ENCODE results near the gene RILPL1.
"Not testable (repeated sequence)": the region's sequence is repeated elsewhere in the genome, so short reads cannot be mapped to it uniquely, and the experiment has no call there.

The RILPL1 gene

DNA sequence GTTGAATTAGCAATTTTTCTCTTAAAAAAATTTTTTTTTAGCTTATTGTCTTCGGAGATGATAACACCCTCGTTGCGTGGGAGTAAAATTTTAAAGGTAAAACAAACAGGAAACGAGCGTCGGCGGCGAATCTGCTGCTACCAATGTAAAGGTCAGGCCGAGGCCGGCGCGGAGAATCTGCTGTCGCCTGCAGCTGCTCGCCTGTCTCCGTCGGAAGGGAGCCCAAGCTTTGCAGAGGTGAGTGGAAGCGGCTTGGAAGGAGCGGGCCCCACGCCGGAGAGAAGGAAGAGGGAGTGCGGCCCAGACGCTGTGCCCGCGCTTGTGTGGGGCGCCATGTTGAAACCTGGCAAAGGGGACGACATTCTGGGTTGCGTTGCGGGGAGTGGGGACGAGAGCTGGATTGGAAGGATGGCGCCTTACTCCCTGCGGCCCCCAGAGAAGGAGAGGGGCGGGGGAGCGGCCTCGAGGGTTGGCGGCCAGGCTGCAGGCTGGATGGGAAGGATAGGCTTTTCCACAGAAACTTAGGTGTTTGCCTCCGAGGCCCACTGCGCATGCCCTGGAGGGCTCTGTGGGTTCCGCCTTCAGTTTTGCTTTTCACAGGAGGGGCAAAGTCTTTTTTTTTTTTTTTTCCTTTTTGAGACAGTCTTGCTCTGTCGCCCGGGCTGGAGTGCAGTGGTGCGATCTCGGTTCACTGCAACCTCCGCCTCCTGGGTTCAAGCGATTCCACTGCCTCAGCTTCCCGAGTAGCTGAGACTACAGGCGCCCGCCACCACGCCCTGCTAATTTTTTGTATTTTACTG, 75.3 kb downstream of the RILPL1 start, which contains the start of gene SNRNP35:
SNRNP35 (plus strand) TSS at position 160 of the 800 bp plus-strand sequence. CDS start 7,402 bp downstream, outside the sequence.
- DNase-seq: peak; percentile 52

DNA sequence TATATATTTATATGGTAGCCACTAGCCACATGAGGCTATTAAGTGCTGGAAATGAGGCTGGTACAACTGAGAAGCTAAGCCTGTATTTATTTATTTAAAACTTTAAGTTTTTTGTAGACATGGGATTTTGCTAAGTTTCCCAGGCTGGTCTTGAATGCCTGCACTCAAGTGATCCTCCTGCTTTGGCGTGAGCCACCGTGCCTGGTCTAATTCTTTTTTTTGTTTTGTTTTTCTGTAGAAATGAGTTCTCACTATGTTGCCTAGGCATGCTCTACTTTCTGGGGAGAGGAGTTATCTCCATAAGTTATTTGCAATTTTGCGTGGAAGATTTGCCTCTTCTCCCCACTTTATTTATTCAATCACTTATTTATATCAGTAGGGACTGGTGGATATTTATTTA, 80.4 kb downstream of the RILPL1 start:
- DNase-seq: no peak

DNA sequence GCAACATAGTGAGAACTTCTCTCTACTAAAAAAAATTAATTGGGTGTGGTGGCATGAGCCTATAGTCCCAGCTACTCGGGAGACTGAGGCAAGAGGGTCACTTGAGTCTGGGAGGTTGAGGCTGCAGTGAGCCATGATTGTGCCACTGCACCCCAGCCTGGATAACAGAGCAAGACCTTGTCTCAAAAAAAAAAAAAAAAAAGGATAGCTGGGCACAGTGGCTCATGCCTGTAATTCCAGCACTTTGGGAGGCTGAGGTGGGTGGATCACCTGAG, 81.3 kb downstream of the RILPL1 start:
- not testable (repeated sequence) for DNase-seq

DNA sequence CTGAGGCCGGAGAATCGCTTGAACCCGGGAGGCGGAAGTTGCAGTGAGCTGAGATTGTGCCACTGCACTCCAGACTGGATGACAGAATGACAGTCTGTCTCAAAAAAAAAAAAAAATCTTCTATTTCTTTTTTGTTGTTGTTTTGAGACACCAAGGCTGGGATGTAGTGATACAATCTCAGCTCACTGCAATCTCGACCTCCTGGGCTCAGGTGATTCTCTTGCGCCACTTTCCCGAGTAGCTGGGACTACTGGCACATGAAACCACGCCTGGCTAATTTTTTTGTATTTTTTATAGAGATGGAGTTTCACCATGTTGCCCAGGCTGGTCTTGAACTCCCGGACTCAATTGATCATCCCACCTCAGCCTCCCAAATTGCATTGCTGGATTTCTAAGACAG, 82.9 kb downstream of the RILPL1 start:
- DNase-seq: no peak

DNA sequence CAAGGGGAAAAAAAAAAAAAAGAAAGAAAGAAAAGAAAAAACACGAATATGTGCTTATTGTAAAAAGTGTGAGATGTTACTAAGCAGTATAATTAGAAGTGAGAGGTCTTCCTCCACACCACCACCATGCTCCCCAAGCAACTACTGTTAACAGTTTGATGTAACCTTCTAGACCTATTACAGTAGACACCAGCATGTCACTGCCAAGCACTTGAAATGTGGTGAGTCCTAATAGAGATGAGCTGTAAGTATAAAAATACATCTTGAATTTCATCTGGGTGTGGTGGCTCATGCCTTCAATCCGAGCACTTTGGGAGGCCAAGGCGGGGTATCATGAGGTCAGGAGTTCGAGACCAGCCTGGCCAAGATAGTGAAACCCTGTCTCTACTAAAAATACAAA, 83.7 kb downstream of the RILPL1 start:
- no peak for DNase-seq

DNA sequence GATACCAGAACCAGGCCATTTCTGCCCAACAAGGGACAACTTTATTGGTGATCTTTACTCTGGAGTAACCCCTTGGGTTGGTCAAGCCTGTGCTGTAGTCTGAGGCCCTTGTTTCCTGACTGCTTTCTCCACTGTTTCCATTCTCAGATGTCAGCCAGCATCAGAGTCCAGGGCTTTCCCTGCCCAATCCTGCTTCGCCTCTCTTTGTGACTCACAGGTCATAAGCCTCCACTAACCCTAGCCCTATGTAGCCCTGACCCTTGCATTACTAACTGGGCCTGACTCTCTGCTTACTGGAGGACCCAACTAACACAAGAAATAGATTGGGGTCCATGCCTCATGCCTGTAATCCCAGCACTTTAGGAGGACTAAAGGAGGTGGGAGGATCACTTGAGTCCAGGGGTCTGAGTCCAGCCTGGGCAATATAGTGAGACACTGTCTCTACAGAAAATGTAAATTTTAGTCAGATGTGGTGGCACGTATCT, 84.2 kb downstream of the RILPL1 start:
- DNase-seq: no peak

DNA sequence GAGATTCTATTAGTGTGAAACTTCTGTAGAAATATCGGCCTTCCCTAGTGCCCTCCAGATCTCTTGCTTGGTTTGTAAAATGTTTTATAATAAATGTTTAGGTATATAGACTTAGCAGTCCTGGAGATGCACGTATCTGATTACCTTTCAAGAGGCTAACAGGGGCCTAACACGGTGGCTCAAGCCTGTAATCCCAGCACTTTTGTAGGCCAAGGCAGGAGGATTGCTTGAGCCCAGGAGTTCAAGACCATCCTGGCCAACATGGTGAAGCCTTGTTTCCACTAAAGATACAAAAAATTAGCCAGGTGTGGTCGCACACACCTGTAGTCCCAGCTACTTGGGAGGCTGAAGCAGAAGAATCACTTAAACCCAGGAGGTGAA, 87.2 kb downstream of the RILPL1 start:
- DNase-seq: no peak

DNA sequence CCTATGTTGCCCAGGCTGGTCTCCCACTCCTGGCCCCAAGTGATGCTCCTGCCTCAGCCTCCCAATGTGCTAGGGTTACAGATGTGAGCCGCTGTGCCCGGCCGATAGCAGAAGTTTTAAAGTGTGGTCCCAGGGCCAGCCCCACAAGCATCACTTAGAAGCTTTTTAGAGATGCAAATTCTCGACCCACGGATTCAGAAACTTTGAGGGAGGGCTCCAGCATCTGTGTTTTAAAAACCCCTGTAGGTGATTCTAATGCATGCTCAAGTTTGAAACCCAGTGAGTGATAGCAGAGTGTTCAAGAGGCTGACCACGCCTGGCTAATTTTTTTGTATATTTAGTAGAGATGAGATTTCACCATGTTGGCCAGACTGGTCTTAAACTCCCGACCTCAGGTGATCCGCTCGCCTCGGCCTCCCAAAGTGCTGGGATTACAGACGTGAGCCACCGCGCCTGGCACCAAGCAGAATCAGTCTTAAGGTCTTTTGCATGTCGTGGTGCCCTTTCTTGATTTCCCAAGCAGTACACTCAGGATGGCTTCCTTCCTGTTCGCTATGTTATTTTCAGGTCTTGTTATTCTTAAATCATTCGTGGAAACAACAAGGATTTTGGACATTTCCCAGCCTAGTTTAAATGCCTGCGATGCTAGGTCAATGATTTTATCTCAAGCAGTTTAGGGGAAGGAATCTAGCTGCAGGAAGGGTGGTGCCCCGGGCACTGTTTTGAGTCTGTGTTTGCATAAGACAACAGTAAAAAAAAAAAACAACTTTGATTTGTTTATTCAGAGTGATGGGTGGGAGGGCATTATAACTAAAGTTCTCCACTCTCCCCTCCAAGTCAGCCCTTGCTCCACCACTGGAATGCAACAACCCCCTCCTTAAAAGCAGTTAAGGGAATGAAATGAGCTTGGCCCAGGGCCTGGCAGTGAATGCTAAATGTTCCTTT, 87.9 kb downstream of the RILPL1 start:
- DNase-seq: no peak

DNA sequence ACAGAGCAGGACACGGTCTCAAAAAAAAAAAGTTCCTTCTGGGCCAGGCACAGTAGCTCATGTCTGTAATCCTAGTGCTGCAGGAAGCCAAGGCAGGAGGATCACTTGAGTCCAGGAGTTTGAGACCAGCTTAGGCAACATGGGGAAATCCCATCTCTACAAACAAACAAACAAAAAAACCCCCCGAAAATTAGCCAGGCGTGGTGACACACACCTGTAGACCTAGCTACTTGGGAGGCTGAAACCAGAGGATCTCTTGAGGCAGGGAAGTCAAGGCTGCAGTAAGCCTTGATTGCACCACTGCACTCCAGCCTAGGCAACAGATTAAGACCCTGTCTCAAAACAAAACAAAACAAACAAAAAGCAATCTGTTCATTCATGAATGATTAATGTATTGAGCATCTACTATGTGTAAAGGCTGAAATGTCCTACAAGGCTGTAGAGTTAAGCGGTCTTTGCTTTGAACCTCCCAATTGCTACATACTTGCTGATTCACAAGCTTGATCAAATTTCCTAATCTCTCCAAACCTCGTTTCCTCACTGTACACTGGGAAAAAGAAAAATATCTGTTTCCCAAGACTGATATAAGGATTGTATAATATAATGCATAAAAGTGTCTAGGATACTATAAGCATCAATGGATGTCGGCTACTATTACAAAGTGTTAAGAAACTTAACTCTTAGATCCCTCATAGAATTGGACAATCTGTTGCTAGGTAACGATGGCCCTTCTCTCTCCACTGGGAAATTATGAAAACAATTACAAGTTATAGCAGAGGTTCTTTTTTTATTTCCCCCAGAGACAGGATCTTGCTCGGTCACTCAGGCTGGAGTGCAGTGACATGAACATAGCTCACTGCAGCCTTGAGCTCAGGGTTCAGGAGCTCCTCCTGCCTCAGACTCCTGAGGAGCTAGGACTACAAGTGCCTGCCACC, 89.2 kb downstream of the RILPL1 start:
- no peak for DNase-seq

DNA sequence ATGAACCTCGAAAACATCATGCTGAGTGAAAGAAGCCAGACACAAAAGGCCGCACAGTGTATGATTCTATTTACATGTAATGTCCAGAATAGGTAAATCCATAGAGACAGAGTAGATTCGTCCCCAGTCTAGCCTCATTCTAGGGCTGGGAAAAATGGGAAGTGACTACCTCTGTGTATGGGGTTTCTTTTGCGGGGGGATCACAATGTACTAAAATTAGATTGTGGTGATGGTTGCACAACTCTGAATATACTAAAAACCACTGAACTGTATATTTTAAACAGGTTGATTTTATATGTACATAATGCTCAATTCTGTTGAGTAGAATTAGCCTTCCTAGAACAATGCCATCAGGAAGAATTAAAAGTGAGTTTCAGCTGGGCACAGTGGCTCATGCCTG, 90.7 kb downstream of the RILPL1 start:
- no peak for DNase-seq

DNA sequence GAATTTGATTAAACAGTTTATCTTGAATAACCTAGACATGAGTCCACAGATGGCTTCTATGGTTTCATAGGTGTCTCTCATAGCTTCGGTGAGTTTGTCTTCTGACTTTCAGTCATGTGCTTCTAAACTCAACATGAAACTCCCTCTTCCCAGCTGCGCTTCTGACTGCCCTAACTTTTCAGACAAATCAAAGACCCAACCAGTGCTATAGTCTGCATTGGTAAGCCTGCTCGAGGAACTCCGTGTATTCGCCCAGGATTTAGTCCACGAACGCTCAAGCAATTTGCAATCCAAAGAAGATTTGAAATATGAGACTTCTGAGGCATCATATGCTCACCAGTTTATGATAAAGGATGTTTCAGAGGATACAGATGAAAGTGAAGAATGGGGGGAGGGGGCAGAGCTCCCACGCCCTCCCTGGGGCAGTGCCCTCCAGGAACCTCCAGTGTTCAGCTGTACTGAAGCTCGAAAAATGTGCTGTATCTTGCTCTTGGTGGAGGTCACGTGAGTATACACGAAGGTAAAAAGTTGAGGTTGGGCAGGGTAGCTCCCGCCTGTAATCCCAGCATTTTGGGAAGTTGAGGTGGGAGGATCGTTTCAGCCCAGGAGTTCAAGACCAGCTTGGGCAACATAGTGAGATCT, 91.9 kb downstream of the RILPL1 start:
- no peak for DNase-seq

DNA sequence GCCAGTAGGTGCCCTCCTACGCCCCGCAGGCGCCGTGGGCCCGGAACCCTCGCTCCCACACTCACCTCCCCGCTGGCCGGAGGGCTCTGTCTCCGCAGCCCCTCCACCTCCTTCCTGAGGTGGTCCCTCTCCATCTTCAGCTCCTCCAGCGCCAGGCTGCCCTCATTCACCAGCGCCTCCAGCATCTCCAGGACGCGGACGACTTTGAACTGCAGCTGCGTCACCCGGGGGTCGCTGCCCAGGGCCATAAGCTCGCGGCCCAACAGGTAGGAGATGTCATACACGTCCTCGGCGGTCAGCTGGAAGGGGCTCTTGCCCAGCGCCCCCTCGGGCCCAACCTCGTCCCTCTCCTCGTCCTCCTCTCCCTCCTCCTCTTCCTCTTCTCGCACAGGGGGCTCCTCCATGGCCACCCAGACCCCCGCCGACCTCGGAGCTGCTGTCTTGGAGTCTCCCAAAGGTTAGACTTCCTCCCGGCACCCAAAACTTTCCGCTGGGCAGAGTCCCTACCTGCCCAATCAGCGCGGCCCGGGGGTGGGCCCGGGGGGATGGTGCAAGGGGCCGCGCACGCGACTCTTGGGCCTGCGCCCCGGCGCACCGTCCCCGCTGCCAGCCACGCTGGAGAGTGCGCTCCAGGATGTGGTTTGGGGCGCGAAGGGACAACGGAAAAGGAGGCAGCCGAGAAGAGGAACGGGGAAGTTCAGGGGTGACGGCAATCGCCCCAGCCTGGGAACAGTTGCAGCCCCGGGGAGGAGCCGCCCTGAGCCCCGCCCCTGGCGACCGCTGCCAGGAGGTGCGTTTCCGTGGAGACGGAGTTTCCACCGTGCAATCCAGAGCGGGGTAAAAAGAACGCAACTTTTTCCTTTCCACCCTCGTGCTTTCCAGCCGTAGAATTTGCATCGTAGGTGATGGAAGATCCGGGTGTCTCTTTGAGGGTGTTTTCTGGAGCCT, 97.2 kb downstream of the RILPL1 start, which contains the start of gene RILPL2:
RILPL2 (minus strand) TSS at position 668 of the 948 bp plus-strand sequence; CDS start at position 404, 264 bp downstream.
- no peak for DNase-seq

DNA sequence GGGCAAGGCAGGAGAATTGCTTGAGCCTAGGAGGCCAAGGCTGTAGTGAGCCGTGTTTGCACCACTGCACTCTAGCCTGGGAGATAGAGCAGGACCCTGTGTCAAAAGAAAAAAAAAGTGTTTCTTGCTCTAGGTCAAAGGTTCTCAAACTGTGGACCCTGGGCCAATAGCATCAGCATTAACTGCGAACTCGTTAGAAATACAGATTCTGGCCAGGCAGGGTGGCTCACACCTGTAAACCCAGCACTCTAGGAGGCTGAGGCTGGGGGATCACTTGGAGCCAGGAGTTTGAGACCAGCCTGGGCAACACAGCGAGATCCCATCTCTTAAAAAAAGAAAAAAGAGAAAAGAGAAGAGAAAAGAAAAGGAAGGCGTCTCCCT, 97.9 kb downstream of the RILPL1 start:
- DNase-seq: no peak

DNA sequence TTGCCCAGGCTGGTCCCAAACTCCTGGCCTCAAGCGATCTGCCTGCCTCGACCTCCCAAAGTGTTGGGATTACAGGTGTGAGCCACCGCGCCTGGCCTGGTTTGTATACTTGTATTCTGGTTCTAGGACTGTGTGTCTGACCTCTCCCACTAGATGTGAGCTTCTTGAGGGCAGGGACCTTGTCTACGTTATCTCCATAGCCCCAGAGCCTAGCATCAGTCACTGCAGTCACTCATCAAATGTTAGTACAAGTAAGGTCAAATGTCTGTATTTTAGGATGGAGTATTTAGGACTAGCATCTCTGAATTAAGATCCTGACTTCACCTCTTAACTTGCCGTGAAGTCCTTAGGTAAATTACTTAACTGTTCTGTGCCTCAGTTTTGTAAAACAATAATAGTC, 99.9 kb downstream of the RILPL1 start:
- no peak for DNase-seq

DNA sequence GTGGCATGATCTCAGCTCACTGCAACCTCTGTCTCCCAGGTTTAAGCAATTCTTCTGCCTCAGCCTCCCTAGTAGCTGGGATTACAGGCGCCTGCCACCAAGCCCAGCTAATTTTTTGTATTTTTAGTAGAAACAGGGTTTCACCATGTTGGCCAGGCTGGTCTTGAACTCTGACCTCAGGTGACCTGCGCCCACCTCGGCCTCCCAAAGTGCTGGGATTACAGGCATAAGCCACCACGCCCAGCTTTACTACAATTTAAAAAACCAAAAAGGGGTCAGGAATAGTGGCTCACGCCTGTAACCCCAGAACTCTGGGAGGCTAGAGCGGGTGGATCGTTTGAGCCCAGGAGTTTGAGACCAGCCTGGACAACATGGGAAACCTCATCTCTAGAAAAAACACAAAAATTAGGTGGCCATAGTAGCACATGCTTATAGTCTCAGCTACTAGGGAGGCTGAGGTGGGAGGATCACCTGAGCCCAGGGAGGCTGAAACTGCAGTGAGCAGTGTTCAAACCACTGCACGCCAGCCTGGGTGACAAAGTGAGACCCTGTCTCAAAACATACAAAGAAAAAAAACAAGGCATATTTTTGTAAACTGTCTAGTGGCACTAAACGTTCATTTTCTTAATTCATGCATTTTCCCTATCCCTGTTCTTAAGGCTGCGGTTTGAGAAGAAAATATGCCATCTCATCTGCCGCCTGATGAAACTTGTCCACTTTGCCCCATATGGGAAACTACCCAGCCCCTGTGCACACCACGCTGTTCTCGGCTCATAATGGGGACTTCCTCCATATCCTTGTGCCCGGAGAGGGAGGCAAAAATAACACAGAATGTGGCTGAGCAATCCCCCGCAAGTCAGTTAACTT, 101.3 kb downstream of the RILPL1 start:
- not testable (repeated sequence) for DNase-seq

DNA sequence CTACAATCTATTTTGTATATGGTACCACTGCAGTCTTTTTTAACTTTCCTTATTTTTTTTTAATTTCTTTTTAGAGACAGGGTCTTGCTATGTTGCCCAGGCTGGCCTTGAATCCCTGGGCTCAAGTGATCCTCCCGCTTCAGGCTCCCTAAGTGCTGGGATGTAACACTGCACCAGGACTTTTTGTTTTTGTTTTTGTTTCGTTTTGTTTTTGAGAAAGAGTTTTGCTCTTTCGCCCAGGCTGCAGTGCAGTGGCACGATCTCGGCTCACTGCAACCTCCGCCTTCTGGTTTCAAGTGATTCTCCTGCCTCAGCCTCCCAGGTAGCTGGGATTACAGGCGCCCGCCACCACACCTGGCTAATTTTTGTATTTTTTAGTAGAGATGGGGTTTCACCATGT, 104.4 kb downstream of the RILPL1 start:
- DNase-seq: not testable (repeated sequence)

DNA sequence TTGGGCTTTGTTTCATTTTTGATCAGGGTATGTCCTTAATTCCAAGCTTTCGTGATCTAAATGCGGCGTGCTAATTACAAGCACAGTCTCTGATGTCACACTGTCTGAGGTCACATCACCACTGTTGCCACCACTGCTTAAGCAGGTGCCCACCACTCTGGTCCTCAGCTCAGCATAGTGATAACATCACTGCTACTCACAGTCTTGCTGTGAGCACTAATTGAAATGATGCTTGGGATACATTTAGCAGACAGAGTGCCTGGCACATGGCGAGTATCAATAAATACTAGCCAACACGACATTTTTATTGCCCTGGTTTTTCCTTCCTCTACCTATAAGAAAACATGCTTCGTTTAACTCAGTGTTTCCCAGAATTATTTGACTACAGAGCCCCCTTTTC, 104.9 kb downstream of the RILPL1 start:
- DNase-seq: no peak

DNA sequence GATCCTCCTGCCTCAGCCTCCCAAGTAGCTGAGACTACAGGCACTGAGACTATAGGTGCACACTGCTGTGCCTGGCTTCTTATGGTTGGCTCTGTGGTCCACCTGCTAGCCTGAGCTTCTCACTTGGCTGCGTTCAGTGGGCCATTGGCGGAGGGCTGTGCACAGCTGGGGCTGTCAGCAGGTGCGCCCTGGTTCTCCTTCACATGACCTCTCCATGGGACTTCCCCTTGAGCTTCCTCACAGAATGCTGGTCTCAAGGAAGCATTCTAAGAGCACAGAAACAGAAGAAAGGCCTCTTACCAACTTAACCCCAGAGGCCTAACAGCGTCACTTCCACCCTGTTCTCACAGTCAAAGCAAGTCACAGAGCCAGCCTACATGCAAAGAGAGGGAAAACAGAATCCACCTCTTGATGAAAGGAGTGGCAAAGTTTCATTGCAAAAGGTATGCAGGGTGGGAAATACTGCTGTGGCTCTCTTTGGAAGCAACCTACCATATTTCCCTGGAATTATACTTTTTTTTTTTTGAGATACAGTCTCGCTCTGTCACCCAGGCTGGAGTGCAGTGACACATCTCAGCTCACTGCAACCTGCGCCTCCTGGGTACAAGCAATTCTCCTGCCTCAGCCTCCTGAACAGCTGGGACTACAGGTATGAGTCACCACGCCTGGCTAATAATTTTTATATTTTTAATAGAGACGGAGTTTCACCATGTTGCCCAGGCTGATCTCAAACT, 106.3 kb downstream of the RILPL1 start:
- DNase-seq: no peak

DNA sequence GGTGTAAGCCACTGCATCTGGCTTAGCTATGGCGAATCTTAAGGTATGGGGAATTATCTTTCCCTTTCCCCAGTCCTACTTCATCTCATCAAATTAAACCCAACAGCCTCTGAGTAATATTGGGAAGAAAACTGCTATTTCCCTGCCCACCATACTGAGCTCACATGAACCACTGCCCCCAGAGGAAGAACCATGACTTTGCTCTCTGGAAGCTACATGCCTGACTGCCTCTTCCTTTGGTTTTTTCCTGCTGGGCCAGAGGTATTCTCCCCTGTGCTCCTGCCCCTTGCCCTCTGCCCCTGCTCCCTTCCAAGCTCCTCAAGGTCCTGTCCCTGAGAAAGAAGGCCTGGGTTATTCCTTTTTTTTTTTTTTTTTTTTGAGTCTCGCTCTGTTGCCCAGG, 112.2 kb downstream of the RILPL1 start:
- DNase-seq: no peak

All from NCI-H1092 (cell line).